Activated CD8-positive, alpha-beta memory T cell treated with anti-CD3 and anti-CD28 coated beads for 1 hour (primary cell): ENCODE results near the gene SNX11.
"Not testable (repeated sequence)": the region's sequence is repeated elsewhere in the genome, so short reads cannot be mapped to it uniquely, and the experiment has no call there.

Experiments
- DNase-seq, 2 donors: peaks; one replicate each; pipeline ENCODE4 v3.0.0-alpha.2; 2020; ENCODE audit warnings: low read depth in 1 of 2; ENCODE audit errors: extremely low read depth in 1 of 2

SNX11 gene, protein sequence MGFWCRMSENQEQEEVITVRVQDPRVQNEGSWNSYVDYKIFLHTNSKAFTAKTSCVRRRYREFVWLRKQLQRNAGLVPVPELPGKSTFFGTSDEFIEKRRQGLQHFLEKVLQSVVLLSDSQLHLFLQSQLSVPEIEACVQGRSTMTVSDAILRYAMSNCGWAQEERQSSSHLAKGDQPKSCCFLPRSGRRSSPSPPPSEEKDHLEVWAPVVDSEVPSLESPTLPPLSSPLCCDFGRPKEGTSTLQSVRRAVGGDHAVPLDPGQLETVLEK

DNA sequence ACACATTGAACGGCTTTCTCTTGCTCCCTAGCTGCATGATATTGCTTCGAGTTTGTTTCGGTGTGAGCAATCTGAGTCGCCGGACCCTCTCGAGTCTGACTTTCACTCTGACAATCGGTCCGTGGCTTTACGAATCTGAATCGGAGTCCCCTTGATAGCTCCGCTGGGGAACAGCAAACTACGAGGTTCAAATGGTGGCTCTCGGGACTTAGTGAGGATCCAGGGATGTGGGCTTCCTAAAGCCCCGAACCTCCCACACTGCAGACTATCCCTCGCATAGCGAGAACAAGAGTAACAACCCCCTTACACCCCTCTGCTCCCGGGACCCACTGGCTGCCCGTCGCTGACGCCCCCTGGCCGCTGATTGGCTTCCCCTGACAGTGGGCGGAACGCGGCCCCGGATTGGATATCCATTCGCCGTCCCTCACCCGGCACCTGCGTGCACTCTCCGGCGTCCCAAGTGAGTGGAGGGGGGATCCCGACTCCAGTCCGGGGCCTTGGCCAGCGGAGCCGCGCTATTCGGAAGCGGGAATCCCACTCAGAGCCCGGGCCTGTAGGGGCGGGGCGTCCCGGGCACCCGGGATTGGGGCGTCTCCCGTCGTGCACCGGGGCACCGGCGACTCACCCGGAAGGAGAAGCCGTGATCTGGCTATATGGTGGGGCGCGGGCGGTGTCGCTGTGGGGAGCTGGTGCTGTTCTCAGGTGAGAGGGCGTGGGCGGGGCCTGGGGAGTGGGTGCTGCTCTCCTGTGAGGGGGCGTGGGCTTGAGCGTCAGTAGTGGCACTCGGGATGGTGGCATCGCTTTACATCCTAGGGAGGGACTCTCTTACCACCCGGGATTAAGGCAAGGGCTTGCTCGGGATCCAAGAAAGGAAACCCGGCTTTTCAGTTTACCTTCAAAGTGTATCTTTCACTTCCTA is at the start of gene SNX11:
Gene SNX11, plus strand, starts transcription at position 630 of the 919 bp plus-strand sequence. CDS start 4,278 bp downstream, outside the sequence.
- peak; percentile 87 to 91 for DNase-seq

DNA sequence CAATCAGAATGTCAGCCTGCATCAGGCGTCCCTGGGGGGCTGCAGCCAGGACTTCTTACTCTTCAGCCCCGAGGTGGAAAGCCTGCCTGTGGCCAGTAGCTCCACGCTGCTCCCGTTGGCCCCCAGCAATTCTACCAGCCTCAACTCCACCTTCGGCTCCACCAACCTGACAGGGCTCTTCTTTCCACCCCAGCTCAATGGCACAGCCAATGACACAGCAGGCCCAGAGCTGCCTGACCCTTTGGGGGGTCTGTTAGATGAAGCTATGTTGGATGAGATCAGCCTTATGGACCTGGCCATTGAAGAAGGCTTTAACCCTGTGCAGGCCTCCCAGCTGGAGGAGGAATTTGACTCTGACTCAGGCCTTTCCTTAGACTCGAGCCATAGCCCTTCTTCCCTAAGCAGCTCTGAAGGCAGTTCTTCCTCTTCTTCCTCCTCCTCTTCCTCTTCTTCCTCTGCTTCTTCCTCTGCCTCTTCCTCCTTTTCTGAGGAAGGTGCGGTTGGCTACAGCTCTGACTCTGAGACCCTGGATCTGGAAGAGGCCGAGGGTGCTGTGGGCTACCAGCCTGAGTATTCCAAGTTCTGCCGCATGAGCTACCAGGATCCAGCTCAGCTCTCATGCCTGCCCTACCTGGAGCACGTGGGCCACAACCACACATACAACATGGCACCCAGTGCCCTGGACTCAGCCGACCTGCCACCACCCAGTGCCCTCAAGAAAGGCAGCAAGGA is 49.0 kb upstream of the SNX11 start:
- DNase-seq, result no peak

DNA sequence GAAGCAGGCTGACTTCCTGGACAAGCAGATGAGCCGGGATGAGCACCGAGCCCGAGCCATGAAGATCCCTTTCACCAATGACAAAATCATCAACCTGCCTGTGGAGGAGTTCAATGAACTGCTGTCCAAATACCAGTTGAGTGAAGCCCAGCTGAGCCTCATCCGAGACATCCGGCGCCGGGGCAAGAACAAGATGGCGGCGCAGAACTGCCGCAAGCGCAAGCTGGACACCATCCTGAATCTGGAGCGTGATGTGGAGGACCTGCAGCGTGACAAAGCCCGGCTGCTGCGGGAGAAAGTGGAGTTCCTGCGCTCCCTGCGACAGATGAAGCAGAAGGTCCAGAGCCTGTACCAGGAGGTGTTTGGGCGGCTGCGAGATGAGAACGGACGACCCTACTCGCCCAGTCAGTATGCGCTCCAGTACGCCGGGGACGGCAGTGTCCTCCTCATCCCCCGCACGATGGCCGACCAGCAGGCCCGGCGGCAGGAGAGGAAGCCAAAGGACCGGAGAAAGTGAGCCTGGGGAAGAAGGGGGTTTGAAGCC is 48.4 kb upstream of the SNX11 start:
- no peak for DNase-seq

DNA sequence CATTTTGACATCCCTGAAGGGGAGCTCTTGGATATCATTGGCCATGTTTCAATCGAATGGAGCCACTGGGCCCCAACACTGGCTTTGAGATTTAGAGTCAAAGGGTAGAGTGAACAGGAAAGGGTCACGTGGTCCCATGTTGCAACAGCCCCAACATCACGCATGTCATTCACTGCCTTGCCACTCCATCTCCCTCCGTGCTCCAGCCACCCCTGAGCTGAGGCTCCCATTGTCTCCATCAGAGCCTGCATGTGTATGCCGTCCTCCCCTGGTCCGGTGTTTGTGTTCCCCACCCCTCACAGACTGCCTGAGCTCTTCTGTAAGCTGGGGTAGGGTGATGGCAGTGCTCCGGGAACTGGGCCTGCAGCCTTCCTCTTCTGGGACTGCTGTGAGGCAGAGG is 47.3 kb upstream of the SNX11 start:
- no peak for DNase-seq

- DNase-seq, result no peak
Observed at GRCh38 chr17:48062273-48062672, 45.3 kb upstream of the SNX11 start.

GRCh38 chr17:48064638-48065037 is 42.9 kb upstream of the SNX11 start:
- DNase-seq, result no peak

DNA sequence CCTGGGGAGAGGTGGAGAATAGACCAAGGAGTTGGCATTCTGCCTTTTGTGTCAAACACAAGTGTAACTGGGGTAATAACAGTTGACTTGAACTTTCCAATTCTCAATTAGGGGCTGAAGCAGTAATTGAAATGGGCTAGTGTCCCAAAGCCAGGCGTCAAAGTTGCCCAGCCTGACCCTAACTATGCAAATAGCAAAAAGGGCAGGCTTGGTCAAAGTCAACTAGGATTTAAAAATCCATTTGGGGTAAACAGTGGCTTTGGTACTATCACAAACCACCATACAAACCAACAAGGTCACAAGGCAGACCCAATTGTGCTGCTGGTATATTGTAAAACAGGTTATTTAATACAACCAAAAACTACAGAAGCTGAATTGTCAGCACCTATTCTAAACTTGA is 41.4 kb upstream of the SNX11 start:
- no peak for DNase-seq

- DNase-seq, result no peak
Observed at GRCh38 chr17:48066656-48067055, 40.9 kb upstream of the SNX11 start.

DNA sequence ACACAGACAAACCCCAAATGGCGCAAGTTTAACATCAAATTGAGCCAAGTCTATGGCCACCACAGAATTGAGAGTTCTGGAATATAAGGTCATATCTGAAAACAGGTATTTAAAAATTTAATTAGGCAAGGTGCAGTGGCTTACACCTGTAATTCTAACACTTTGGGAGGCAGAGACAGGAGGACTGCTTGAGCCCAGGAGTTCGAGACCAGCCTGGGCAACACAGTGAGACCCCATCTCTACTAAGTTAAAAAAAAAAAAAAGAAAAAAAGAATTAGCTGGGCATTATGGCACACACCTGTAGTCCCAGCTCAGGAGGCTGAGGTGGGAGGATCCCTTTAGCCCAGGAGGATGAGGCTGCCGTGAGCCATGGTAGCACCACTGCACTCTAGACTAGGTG is 40.3 kb upstream of the SNX11 start:
- no peak for DNase-seq

GRCh38 chr17:48067808-48068207 is 39.8 kb upstream of the SNX11 start:
- DNase-seq, result not testable (repeated sequence)

DNA sequence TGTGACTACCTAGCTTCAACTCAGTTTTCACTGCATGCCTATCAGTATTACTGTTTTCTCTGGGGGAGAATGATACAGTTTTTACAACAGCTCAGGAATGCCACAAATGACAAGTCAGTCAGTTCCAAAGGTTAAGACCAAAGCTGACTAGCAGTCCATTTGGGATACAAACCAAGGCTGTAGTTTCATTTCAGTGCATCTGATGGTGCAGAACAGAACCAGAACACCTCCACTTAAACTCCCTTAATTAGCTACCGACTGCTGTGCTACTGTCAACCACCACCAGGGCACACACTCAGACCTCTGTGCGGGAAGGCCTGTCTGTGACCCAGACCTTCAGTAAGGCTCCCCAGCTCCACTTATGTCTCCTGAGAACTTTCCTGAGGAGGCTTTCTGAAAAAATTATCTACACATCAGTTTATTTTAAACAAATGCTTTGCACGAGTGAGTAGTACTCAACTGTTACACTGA is 39.0 kb upstream of the SNX11 start:
- DNase-seq, result no peak

DNA sequence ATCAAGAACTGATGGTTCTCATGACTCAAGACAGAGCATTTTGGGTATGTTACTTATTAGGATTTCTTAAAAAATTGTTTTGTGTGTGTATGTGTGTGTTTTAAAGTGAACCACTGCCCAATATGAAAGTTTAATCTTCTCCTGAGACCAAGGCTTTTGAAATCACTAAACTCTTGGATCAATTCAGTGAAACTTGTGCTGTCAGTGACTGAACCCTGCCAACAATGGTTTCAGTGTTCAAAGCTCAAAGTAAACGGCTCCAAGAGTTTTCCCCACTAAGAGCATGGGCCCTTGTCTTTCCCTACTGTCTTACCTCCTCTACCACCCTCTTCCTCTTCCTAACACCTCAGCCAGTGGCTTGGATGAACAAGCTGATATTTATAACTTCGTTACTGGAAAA is 37.4 kb upstream of the SNX11 start:
- DNase-seq, result no peak

DNA sequence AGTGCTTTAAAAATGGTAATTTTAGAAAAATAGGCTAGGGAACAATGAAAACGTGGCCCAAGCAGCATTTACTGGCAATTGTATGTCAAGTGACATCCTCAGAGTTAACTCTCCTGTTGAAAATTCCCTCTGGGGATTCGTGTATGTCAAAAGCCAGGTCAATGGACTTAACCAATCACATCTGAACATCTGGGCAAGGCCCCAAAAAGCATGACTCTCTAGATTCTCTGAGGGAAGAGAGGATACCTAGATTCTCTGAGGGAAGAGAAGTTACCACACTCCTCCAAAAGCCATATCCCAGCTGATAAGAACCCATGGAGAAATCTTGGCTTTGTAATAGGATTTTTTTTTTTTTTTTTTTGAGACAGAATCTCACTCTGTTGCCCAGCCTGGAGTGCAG is 35.9 kb upstream of the SNX11 start:
- DNase-seq, result no peak

- not testable (repeated sequence) for DNase-seq
Observed at GRCh38 chr17:48072811-48073210, 34.8 kb upstream of the SNX11 start.

GRCh38 chr17:48073566-48074094 is 33.9 kb upstream of the SNX11 start:
- not testable (repeated sequence) for DNase-seq

GRCh38 chr17:48074322-48075081 is 33.1 kb upstream of the SNX11 start:
- DNase-seq, result peak; percentile 56 to 58

- DNase-seq, result not testable (repeated sequence)
Observed at GRCh38 chr17:48077152-48077551, 30.4 kb upstream of the SNX11 start.

GRCh38 chr17:48081858-48082257 is 25.7 kb upstream of the SNX11 start:
- DNase-seq, result no peak

GRCh38 chr17:48084932-48085331 is 22.6 kb upstream of the SNX11 start:
- DNase-seq, result no peak
